Posterior vena cava (tissue), 2 donors: Measurements from ENCODE around the gene PLEKHH1. TPM values are rescaled to one million over a fixed set of nuclear protein-coding genes. Genes with fewer than 3 reads are reported as not detected.
"Not testable (repeated sequence)": the region's sequence is repeated elsewhere in the genome, so short reads cannot be mapped to it uniquely, and the experiment has no call there.

Source experiments
- DNase-seq: peaks from one replicate; pipeline ENCODE4 v3.0.0-alpha.2; 2020; ENCODE audit warnings: low spot score
- intact Hi-C, 2 donors: fragments of 100-400 bp; cut with DNase I; formaldehyde crosslinking; loops; one replicate each; pipeline versions ENCODE4 v1.14.1 to v1.14.2; 2022 to 2023
- total RNA-seq, 2 donors: library from RNA; stranded (reverse); fragmentation: NEBNext Ultra II Directional; extraction: Animal tissue kit (Norgen Biotek cat#: 25700); gene quantifications; one replicate each; pipeline ENCODE4 v1.2.1, GENCODE V29; 2021
- donor health status: DM: yes; HTN: yes; CAD: no.
- donor health status: DM: yes; HTN: yes; CAD: no.

The PLEKHH1 gene
- total RNA-seq, 2 donors from 2014 or later, result 1.4 to 1.8 TPM

GRCh38 chr14:67526676-67527459 lies 6.2 kb upstream of the PLEKHH1 start:
- intact Hi-C loops, result loop anchor here in 1 of 2 donors (5.0 kb wide), 1 partner anchor 45 kb away; no protein-coding TSS in a partner anchor
- no peak for DNase-seq

- DNase-seq, result no peak
- intact Hi-C loops, result loop anchor here in 1 of 2 donors (5.0 kb wide), 1 partner anchor 45 kb away; no protein-coding TSS in a partner anchor
These were observed 5.3 kb upstream of the PLEKHH1 start for GRCh38 chr14:67527756-67528155.

- intact Hi-C loops, result loop anchor here in 1 of 2 donors (5.0 kb wide), 1 partner anchor 44 kb away; no protein-coding TSS in a partner anchor
- no peak for DNase-seq
These were observed 4.8 kb upstream of the PLEKHH1 start for GRCh38 chr14:67528276-67528675.

- DNase-seq, result no peak
- intact Hi-C loops, result loop anchor here in 1 of 2 donors (5.0 kb wide), 1 partner anchor 42 kb away; no protein-coding TSS in a partner anchor
These were observed 2.8 kb upstream of the PLEKHH1 start for GRCh38 chr14:67529947-67530935.

GRCh38 chr14:67532606-67532997 lies 488 bp upstream of the PLEKHH1 start:
- intact Hi-C loops, result no loop called here
- no peak for DNase-seq

GRCh38 chr14:67533754-67534085 lies 630 bp downstream of the PLEKHH1 start:
- no peak for DNase-seq
- intact Hi-C loops, result no loop called here

- intact Hi-C loops, result no loop called here
- DNase-seq, result no peak
These were observed 3.0 kb downstream of the PLEKHH1 start for GRCh38 chr14:67536087-67536486.

- DNase-seq, result no peak
- intact Hi-C loops, result no loop called here
These were observed 4.6 kb downstream of the PLEKHH1 start for GRCh38 chr14:67537736-67538135.

- DNase-seq, result no peak
- intact Hi-C loops, result no loop called here
These were observed 5.4 kb downstream of the PLEKHH1 start for GRCh38 chr14:67538501-67538900.

GRCh38 chr14:67539116-67539515 lies 6.0 kb downstream of the PLEKHH1 start:
- no peak for DNase-seq
- intact Hi-C loops, result no loop called here

GRCh38 chr14:67541448-67542387 lies 8.6 kb downstream of the PLEKHH1 start:
- intact Hi-C loops, result no loop called here
- DNase-seq, result no peak

- DNase-seq, result peak; percentile 54
- intact Hi-C loops, result not testable (repeated sequence)
These were observed 9.5 kb downstream of the PLEKHH1 start for GRCh38 chr14:67542620-67543019.

- intact Hi-C loops, result no loop called here
- no peak for DNase-seq
These were observed 11.5 kb downstream of the PLEKHH1 start for GRCh38 chr14:67544590-67544989.

- intact Hi-C loops, result no loop called here
- DNase-seq, result no peak
These were observed 14.2 kb downstream of the PLEKHH1 start for GRCh38 chr14:67547224-67547780.

GRCh38 chr14:67549734-67550133 lies 16.6 kb downstream of the PLEKHH1 start:
- peak; percentile 17 for DNase-seq
- intact Hi-C loops, result no loop called here

- intact Hi-C loops, result no loop called here
- DNase-seq, result peak; percentile 17
These were observed 18.0 kb downstream of the PLEKHH1 start for GRCh38 chr14:67551123-67551522.

GRCh38 chr14:67551940-67552339 lies 18.9 kb downstream of the PLEKHH1 start:
- intact Hi-C loops, result no loop called here
- no peak for DNase-seq

- intact Hi-C loops, result no loop called here
- DNase-seq, result no peak
These were observed 20.5 kb downstream of the PLEKHH1 start for GRCh38 chr14:67553547-67553946.

- intact Hi-C loops, result no loop called here
These were observed 21.3 kb downstream of the PLEKHH1 start for GRCh38 chr14:67554341-67554740.

More at GRCh38 chr14:67554341-67554740, 21.3 kb downstream of the PLEKHH1 start:
- peak; percentile 46 for DNase-seq
